Stimulated activated CD8-positive, alpha-beta memory T cell treated with anti-CD3 and anti-CD28 coated beads, Interleukin-12 subunit alpha, Interleukin-12 subunit beta, amount 100 ng/mL, for 1 hour (primary cell): ENCODE measurements around the gene SHBG.
"Not testable (repeated sequence)": the region's sequence is repeated elsewhere in the genome, so short reads cannot be mapped to it uniquely, and the experiment has no call there.

Source experiments
- DNase-seq: peaks from one replicate; pipeline ENCODE4 v3.0.0-alpha.2; 2020; ENCODE audit warnings: low read depth

Gene SHBG

DNA sequence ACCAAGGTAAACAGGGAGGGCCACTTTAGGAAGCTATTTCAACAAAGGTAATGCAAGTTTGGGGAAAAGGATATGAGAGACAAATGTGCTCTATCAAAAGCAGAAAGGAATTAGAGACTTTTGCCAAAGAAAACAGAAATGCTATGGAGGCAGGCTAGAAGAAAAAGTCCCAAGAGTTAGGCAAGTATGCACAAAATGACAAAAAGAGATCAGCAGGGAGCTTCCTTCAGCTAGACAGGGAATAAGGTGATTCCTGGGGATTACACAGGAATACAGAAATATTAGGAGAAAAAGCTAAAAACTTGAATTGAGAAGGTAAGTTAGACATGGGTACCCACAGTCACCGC lies 17.7 kb upstream of the SHBG start:
- DNase-seq: no peak

DNA sequence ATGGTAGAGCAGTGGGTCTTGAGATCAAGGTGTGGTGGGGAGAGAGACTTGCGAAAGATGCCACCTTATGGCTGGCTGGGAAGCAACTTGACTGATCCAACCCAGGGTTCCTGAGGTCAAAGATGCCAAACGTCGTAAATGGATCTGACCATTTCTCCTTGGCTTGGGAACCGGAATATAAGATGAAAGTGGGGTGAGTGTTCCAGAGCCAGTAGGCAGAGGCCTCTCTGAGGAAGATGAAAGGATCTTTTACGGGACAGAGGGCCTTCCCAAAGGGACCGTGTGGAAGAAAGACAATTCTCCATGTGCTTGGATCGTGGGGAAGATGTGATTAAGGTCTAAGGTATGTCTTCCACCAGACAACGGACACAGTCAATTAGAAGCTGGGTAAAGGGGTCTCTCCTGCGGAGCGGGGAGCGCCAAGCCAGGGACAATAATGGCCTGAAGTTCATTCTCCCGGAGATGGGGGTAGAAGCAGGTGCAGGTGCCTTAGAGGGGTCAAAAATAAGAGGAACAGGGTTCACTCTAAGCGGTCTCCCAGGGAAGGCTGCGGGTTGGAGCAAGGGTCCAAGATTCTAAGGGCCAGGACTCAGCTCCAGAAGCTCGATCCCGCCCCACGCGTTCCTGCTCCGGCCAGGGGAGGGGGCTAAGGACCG lies 16.0 kb upstream of the SHBG start:
- DNase-seq: no peak

DNA sequence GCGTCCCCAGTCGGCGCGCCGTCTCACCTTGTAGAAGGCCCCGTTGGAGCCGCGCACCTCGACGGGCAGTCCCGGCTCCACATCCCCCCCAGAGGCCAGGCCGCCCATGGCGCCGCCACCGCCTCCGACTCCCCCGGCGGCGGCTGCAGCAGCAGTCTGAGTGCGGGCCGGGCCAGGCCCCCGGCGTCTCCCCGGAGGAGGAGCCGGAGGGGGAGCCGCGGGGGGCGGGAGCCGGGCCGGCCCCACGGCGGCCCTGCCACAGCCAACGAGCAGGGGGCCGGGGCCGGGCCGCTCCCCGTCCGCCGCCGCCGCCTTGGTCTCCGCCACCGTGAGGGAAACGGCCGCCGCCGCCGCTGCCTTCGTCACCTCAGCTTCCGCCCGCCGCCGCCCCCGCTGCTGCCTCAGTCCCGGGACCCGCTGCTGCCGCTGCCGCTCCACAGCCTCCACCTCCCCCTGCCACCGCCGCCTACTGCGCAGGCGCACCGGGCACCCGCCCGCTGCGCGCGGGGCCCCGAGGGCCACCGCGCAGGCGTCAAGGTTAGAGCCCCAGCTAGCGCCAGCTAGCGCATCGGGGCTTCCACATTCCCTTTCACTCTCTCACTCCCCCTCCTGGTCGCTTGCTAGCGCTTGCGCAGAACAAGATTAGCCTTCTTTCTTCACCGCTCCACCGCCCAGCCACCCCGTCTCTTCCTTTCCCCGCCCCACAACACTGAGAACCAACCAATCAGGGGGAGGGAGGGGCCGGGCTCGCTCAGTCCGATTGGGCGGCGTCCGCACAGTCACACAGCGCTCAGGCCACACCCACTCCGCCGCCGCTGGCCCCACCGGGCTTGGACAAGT lies 15.3 kb upstream of the SHBG start, which contains the start of gene FXR2:
Gene FXR2 (minus strand): TSS at position 473 of the 840 bp plus-strand sequence. CDS start 365 bp downstream, at position 108.
- DNase-seq: peak; percentile 96

DNA sequence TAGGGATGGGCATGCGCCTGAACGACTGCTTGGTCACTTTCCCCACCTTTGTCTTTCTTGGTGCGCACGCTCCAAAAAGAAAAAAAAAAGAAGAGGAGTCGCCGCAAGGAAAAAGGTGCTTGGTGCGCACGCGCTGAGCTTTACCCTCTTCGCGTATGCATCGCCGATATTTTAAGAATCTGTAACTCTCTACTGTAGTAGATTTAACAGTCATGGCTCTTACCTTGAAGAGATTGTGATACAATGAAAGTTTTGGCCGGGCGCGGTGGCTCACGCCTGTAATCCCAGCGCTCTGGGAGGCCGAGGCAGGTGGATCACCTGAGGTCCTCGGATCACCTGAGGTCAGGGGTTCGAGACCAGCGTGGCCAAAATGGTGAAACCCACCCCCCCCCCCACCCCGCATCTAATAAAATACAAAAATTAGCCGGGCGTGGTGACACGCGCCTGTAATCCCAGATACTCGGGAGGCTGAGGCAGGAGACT lies 14.6 kb upstream of the SHBG start:
- no peak for DNase-seq

DNA sequence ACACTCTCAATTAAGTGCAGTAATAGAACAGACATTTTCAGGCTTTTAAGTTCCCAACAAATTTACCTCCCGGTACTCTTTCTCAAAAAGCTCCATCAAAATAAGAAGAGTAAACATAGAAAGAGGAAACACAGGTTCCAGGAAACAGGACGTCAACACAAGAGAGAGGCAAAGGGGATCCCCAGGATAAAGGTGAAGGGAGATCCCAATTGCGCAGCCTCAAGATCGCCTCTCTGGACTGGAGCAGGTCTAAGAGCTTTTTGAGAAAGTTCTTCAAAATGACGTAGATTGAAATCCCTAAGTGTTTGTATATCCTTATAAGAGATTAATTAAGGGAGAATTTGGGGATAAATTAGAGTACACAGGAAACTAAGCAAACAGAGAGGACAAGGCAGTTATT lies 11.3 kb upstream of the SHBG start:
- no peak for DNase-seq

DNA sequence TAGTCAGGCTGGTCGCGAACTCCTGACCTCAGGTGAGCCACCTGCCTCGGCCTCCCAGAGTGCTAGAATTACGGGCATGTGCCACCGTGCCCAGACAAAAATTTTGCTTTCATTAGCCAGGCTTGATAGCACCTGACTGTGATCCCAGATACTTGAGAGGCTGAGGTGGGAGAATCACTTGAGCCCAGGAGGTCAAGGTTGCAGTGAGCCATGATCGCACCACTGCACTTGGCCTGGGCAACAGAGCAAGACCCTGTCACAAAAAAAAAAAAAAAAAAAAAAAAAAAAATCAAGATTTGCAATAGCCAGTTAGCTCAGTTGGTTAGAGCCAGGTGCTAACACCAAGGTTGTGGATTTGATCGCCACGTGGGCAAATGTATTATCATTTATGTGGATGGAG lies 9.1 kb upstream of the SHBG start:
- DNase-seq: no peak

DNA sequence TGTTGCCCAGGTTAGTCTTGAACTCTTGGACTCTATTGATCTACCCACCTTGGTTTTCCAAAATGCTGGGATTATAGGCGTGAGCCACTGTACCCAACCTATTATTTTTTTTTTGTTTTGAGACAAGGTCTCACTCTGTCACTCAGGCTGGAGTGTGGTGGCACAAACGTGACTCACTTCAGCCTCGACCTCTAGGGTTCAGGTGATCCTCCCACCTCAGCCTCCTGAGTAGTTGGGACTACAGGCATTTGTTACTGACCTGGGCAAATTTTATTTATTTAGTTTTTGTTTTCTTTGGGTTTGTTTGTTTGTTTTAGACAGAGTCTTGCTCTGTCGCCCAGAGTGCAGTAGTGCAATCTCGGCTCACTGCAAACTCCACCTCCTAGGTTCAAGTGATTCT lies 6.3 kb upstream of the SHBG start:
- no peak for DNase-seq

DNA sequence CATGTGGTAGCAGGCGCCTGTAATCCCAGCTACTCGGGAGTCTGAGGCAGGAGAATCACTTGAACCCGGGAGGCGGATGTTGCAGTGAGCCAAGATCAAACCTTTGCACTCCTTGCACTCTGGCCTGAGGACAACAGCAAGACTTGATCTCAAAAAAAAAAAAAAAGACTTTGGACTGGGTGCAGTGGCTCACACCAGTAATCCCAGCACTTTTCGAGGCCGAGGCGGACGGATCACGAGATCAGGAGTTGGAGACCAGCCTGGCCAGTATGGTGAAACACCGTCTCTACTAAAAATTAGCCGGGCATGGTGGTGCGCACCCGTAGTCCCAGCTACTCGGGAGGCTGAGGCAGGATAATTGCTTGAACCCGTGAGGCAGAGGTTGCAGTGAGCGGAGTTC lies 4.2 kb upstream of the SHBG start:
- DNase-seq: not testable (repeated sequence)

DNA sequence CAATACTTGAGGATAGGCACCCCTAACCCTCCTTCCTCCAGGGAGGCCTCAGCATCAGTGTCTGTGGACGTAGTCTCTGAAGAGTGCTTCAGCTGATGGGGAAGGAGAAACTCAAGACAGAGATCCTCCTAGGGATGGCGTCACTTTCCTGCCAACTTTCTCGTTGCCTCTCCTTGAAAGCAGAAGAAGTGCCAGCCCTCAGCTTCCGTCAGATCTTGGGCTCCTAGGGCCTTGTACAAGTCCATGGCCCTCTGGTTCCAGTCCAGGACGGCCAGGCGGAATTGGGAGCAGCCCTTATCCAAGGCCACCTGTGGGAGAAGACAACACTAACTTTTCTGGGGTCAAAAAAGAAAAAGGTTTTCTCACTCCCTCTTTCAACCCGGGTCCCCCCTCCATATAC lies 3.6 kb upstream of the SHBG start:
- DNase-seq: no peak

DNA sequence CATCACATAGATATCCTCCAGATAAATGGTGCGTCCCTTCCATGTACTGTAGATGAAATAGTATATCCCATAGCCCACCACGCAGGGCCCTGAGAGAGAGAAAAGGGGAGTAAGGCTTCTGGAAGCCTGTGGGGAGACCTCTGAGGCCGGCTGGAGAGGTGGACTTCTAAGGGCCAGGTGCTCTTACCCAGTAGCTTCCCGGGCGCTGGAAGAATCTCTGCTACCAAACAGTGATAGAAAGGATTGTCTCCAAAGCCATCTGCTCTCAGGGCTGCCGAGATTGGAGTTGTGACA lies 3.0 kb upstream of the SHBG start:
- no peak for DNase-seq

DNA sequence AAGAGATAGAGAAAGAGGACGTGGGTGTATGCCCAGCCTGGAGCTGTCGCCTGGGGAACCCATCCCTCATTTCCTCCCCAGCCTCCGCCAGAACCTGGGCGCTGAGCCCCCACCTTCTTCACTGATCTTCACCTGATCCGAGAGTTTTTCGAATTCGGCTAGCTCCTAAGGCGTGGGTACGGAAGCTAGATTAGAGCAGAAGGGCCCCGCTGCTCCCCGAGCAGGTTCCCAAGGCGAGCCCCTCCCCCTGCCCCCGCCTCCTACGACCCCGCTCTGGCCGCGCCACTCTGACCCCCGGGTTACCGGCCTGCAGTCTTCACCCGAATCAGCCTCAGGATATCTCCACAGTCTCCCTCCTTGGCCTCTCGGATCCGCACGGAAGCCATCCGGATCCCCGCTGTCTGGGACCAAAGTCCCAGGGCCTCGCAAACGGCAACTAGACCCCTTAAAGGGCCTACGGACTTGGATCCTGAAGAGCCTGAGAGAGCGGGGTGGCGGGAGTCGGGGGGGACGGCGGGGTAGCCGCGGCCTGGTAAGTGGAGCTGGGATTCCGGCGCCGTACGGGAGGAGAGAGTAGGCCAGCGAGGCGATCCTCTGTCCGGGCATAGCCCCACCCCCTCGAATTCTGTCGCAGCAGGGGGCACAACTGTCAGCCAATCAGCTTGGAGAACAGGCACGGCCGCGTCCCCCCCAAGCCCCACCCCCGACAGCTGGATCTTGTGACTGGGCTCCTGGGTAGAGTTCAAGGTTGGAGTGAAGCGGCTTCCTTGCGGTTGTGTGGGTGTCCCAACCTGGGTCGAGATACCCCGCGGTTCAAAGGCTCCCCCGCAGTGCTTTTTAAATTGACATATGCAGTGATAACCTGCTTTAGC lies 2.4 kb upstream of the SHBG start, which contains the start of gene SAT2:
Gene SAT2 (minus strand): TSS at position 572 of the 872 bp plus-strand sequence. CDS start 186 bp downstream, at position 386.
- DNase-seq: peak; percentile 74

DNA sequence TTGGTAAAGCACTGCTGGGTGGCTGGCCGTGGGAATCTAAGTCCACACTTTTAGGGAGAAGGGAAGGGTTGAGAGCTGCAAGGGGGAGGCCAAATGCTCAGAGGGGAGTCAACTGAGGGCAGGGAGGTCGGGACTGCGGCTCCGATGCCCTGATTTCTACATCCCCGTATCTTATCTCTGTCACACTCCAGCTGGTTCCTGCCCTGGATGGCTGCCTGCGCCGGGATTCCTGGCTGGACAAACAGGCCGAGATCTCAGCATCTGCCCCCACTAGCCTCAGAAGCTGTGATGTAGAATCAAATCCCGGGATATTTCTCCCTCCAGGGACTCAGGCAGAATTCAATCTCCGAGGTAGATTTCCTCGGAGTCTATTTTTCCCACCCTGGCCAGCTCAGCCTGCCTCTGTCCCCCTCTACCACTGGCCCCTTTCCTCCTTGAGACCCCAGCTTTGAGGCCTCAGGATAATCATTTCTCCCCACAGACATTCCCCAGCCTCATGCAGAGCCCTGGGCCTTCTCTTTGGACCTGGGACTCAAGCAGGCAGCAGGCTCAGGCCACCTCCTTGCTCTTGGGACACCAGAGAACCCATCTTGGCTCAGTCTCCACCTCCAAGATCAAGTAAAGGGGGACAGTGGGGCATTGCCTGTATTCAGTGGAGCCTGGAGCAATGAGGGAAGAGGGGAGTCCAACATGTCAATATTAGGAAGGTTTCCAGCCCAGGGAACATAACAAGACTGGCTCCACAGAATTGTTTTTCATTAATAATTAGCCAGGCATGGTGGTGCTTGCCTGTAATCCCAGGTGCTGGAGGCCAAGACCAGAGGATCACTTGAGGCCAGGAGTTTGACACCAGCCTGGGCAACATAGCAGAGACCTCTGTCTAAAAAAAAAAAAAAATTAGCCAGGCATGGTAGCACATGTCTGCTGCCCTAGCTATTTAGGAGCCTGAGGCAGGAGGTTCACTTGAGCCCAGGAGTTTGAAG lies 1.8 kb downstream of the SHBG start:
- DNase-seq: no peak

DNA sequence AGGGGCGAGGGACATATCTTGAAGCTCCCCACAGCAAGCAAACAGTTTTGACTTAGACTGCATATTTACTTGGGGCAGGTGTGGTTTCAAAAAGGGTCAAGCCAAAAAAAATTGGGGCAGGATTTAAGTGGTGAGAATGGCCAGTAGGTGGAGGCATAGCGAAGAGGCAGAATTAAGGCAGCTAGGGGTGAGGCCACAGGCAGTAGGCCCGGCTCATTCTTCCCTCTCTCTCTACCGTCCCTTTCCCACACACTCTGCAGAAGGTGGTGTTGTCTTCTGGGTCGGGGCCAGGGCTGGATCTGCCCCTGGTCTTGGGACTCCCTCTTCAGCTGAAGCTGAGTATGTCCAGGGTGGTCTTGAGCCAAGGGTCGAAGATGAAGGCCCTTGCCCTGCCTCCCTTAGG lies 2.6 kb downstream of the SHBG start:
- DNase-seq: no peak

DNA sequence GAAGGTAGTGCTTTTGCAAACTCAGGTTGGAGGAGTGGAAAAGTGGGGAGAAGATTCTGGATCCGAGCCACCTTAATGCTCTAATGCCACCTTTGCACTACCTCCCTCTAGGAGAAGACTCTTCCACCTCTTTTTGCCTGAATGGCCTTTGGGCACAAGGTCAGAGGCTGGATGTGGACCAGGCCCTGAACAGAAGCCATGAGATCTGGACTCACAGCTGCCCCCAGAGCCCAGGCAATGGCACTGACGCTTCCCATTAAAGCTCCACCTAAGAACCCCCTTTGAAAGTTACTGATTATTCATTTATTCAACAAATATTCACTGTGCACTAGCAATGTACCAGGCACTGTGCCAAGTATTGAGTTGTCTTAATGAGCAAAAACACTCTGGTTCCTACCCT lies 3.2 kb downstream of the SHBG start:
- no peak for DNase-seq

DNA sequence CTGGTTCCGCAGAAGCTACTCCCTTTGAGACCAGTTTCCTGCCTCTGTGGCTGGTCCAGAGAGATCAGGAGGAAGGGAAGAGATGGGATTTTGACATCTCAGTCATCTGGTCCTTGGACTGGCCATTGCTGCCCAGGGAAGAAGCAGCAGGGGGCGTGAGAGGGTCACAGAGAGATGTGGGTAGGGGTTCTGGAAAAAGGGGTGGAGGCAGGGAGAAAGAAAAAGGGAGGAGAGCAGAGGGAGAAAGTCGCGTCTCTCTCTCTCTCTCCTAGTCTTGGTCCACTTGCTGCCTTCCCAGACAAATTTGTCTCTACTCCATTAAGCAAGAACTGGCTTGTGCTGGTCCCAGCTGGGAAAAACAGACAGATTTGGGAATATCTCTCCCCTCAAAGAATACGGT lies 4.4 kb downstream of the SHBG start:
- no peak for DNase-seq

DNA sequence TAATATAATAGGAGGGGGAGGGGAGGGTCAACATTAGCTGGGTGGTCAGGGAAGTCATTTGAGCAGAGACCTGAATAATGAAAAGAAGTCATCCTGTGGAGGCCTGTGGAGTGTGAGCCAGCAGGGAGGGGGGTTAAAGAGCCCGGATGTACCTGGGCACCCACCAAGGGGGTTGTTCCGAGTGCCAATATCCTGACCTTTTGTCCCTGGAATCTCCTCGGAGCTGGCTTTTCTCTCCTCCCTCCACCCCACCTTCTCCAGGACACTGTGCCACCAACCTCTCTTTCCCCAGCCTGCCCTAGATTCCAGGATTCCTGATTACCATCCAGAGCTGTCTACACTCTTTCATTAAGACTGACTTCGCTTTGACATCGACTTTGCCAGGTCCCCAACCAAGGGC lies 6.2 kb downstream of the SHBG start:
- DNase-seq: no peak

DNA sequence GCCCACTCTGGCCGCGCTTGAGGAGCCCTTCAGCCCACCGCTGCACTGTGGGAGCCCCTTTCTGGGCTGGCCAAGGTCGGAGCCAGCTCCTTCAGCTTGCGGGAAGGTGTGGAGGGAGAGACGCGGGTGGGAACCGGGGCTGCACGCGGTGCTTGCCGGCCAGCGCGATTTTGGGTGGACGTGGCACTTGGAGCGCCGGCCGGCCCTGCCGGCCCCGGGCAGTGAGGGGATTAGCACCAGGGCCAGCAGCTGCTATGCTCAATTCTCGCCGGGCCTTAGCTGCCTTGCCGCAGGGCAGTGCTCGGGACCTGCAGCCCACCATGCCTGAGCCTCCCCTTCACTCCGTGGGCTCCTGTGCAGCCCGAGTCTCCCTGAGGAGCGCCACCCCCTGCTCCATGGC lies 10.8 kb downstream of the SHBG start:
- no peak for DNase-seq

DNA sequence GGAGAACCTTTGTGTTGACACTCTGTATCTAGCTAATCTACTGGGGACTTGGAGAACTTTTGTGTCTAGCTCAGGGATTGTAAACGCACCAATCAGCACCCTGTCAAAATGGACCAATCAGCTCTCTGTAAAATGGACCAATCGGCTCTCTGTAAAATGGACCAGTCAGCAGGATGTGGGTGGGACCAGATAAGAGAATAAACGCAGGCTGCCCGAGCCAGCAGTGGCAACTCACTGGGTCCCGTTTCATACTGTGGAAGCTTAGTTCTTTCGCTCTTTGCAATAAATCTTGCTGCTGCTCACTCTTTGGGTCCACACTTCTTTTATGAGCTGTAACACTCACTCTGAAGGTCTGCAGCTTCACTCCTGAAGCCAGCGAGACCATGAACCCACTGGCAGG lies 11.7 kb downstream of the SHBG start:
- DNase-seq: not testable (repeated sequence)

DNA sequence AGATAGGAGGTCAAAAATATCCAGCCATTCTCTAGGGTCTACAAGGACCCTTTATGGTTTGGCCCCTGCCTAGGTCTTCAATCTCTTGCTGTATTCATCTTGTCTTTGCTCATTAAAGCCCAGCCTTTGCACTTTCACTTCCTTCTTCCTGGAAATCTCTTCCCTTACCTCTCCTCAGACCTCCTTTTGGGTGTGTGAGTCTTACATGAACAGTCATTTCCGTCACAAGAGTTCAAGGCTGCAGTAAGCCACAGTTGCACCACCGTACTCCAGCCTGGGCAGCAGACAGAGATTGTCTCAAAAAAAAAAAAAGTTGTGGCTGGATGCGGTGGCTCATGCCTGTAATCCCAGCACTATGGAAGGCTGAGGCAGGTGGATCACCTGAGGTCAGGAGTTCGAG lies 14.8 kb downstream of the SHBG start:
- DNase-seq: no peak

DNA sequence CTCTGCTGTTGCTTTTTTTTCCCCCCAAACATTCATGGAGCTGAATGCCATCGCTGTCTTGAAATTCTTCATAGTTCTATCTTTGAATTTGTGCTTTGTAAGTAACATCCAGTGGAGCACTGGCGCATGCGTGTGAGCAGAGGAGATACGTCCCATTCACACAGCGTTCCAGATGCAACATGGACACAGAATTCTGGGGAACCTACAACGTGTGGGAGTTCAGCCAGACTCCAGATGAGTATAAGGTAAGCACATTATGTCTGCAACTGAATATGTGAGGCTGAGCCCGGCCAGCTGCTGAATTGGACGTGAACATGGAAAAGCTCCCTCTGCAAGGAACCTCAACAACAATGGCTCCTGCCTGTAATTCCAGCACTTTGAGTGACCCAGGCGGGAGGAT lies 16.5 kb downstream of the SHBG start:
- DNase-seq: no peak

DNA sequence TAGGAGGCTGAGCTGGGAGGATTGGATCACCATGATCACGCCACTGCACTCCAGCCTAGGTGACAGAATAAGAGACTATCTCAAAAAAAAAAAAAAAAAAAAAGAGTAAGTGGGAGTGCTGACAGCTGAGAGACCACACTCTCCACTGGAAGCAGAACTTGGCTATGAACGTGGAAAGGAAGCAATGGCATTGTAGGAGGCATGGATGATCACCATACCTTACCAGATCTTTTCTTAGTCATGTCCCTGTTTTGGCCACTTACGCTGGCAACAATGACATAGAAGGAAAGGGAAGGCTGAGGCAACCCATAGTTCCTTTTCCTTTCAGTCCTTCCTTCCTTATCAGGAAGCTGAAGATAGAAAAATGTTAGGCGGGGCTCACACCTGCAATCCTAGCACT lies 17.1 kb downstream of the SHBG start:
- no peak for DNase-seq
